ENCODE measurements around the gene NRL. TPM values are rescaled to one million over a fixed set of nuclear protein-coding genes. Genes with fewer than 3 reads are reported as not detected.
A peak's percentile ranks its signal among the peaks of the same experiment; 100 is the strongest.

The NRL gene
- total RNA-seq, 1 donor: 1.8 TPM

DNA sequence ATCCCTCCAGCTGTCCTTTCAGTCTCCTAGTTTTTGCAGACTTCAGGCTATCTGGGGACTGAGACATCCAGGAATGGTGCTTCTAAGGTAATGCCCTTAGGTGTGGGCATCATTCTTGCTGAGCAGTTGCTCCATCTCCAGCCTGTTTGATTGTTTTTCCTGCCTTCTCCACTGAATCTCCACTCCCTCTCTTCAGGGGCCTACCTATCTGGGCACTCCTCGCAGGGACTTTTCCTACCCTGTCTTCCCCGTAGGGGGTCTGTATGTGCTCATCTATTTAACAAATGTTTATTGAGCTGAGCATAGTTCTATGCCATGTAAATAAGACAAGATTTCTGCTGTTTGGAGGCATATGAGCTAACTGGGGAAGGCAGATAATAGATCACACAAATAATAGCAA is 18.2 kb upstream of the NRL start:
- no peaks in the 10 kb centered on the region for H3K27me3 ChIP-seq (ENCODE audit: insufficient read depth, low read length)
- H3K4me2 ChIP-seq (ENCODE audit: insufficient read depth, low read length): no peak overlapping the region
- TF ChIP-seq, protein P1, sequence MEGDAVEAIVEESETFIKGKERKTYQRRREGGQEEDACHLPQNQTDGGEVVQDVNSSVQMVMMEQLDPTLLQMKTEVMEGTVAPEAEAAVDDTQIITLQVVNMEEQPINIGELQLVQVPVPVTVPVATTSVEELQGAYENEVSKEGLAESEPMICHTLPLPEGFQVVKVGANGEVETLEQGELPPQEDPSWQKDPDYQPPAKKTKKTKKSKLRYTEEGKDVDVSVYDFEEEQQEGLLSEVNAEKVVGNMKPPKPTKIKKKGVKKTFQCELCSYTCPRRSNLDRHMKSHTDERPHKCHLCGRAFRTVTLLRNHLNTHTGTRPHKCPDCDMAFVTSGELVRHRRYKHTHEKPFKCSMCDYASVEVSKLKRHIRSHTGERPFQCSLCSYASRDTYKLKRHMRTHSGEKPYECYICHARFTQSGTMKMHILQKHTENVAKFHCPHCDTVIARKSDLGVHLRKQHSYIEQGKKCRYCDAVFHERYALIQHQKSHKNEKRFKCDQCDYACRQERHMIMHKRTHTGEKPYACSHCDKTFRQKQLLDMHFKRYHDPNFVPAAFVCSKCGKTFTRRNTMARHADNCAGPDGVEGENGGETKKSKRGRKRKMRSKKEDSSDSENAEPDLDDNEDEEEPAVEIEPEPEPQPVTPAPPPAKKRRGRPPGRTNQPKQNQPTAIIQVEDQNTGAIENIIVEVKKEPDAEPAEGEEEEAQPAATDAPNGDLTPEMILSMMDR (IDR thresholded peaks at IDR 0.05; ENCODE audit: extremely low read depth, low read depth, low read length): no peak
- no peaks in the 10 kb centered on the region for H3K9me3 ChIP-seq (ENCODE audit: low read depth, low read length)
- H3K4me1 ChIP-seq (ENCODE audit: insufficient read depth, low read length): peaks cover 12% of the 10 kb centered on the region
- DNase-seq (ENCODE audit: insufficient read length, low spot score, missing footprints): peak; percentile 69
- H3K36me3 ChIP-seq (ENCODE audit: insufficient read depth, low read length): peaks cover 9% of the 10 kb centered on the region
- peaks cover 3% of the 10 kb centered on the region for H4K20me1 ChIP-seq (ENCODE audit: insufficient read depth, low read length)
- peaks cover 20% of the 10 kb centered on the region for H3K79me2 ChIP-seq (ENCODE audit: insufficient read depth, low read length)
- no peak overlapping the region for H2AFZ ChIP-seq (ENCODE audit: low read length)
- H3K27ac ChIP-seq (ENCODE audit: low read depth, low read length): no peak overlapping the region
- H3K4me3 ChIP-seq (ENCODE audit: insufficient read depth, low read length): no peak overlapping the region

DNA sequence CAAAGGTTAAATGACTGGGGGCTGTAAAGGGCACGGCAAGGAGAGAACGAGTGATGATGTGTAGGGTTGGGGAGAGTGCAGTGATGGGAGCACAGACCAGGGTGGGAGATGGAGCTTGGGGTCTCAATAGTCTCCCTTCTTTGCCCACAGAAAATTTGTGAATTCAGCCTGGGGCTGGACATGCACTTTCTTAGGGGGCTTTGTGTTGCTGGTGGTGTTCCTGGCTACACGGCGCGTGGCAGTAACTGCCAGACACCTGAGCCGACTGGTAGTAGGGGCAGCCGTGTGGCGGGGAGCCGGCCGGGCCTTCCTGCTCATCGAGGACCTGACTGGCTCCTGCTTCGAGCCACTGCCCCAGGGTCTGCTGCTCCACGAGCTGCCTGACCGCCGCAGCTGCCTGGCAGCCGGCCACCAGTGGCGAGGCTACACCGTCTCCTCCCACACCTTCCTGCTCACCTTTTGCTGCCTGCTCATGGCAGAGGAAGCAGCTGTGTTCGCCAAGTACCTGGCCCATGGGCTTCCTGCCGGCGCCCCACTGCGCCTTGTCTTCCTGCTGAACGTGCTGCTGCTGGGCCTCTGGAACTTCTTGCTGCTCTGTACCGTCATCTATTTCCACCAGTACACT is 17.4 kb upstream of the NRL start:
- no peak overlapping the region for H3K27ac ChIP-seq (ENCODE audit: low read depth, low read length)
- no peak overlapping the region for H3K4me2 ChIP-seq (ENCODE audit: insufficient read depth, low read length)
- H3K27me3 ChIP-seq (ENCODE audit: insufficient read depth, low read length): no peaks in the 10 kb centered on the region
- H3K79me2 ChIP-seq (ENCODE audit: insufficient read depth, low read length): peaks cover 12% of the 10 kb centered on the region
- peaks cover 3% of the 10 kb centered on the region for H4K20me1 ChIP-seq (ENCODE audit: insufficient read depth, low read length)
- H3K9me3 ChIP-seq (ENCODE audit: low read depth, low read length): no peaks in the 10 kb centered on the region
- no peak overlapping the region for H2AFZ ChIP-seq (ENCODE audit: low read length)
- peaks cover under 1% of the 10 kb centered on the region for H3K36me3 ChIP-seq (ENCODE audit: insufficient read depth, low read length)
- no peak for DNase-seq (ENCODE audit: insufficient read length, low spot score, missing footprints)
- H3K4me3 ChIP-seq (ENCODE audit: insufficient read depth, low read length): no peak overlapping the region
- TF ChIP-seq, protein P1 (IDR thresholded peaks at IDR 0.05; ENCODE audit: extremely low read depth, low read depth, low read length): no peak
- peaks cover 11% of the 10 kb centered on the region for H3K4me1 ChIP-seq (ENCODE audit: insufficient read depth, low read length)

DNA sequence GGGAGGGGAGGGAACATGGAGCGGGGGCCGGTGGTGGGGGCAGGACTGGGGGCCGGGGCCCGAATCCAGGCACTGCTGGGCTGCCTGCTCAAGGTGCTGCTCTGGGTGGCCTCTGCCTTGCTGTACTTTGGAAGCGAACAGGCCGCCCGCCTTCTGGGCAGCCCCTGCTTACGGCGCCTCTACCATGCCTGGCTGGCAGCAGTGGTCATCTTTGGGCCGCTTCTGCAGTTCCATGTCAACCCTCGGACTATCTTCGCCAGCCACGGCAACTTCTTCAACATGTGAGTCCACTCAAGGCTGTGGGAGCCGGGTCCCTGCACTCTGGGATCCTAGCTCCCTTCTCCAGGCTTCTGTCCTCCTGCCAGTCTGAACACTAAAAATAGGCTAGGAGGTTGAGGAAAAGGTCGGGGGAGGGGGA is 16.8 kb upstream of the NRL start:
- Histone ChIP-seq H3K36me3 (ENCODE audit: insufficient read depth, low read length) (no peaks in the 10 kb centered on the region), H3K4me2 (ENCODE audit: insufficient read depth, low read length) (no peak overlapping the region), H3K79me2 (ENCODE audit: insufficient read depth, low read length) (peaks cover 6% of the 10 kb centered on the region), H3K4me3 (ENCODE audit: insufficient read depth, low read length) (no peak overlapping the region), H3K4me1 (ENCODE audit: insufficient read depth, low read length) (peaks cover 5% of the 10 kb centered on the region), H4K20me1 (ENCODE audit: insufficient read depth, low read length) (no peaks in the 10 kb centered on the region), H3K27ac (ENCODE audit: low read depth, low read length) (no peak overlapping the region), H2AFZ (ENCODE audit: low read length) (no peak overlapping the region), H3K9me3 (ENCODE audit: low read depth, low read length) (no peaks in the 10 kb centered on the region), H3K27me3 (ENCODE audit: insufficient read depth, low read length) (no peaks in the 10 kb centered on the region)
- peak; percentile 56 for DNase-seq (ENCODE audit: insufficient read length, low spot score, missing footprints)
- TF ChIP-seq, protein P1 (IDR thresholded peaks at IDR 0.05; ENCODE audit: extremely low read depth, low read depth, low read length): no peak

DNA sequence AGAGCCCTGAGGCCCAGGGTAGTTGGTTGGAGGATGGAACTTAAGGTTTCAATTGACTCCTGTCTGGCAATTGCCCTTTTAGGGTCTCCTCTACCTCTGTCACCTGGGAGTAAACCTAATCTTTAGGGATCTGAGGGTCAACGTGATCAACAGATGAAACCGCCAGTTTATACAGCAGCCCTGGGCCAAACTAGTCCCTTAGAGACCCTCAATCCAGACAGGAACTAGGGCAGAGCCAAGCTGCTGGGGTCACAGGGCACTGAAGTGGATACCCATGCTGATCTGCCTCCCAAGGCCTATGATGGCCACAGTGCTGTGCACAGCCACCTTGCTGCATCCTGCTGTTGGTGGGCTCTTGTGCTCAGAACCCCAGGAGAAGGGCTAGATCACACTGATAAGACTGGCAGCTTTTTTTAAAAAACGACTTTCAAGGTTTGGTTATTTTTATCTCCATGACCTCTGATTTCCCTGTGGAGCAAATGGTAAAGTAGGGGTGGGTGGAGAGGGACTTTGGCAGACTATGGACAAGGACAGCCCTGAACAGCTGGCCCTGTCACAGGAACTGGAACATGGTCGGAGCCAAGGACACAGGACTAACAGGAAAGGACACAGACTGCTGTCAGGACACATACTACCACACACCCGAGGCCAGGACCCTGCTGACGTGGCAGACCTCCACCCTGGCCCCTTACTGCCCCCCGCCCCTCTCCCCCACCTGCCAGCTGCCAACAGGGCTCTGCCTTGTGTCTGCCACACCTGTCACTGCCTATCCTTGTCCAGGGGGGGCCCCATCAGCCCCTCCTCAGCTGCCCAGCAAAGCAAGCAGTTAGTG is 16.2 kb upstream of the NRL start:
- no peak overlapping the region for H3K27ac ChIP-seq (ENCODE audit: low read depth, low read length)
- H3K79me2 ChIP-seq (ENCODE audit: insufficient read depth, low read length): no peaks in the 10 kb centered on the region
- H4K20me1 ChIP-seq (ENCODE audit: insufficient read depth, low read length): no peaks in the 10 kb centered on the region
- TF ChIP-seq, protein P1 (IDR thresholded peaks at IDR 0.05; ENCODE audit: extremely low read depth, low read depth, low read length): no peak
- H3K9me3 ChIP-seq (ENCODE audit: low read depth, low read length): no peaks in the 10 kb centered on the region
- H3K36me3 ChIP-seq (ENCODE audit: insufficient read depth, low read length): no peaks in the 10 kb centered on the region
- peaks cover 4% of the 10 kb centered on the region for H3K4me1 ChIP-seq (ENCODE audit: insufficient read depth, low read length)
- H3K4me3 ChIP-seq (ENCODE audit: insufficient read depth, low read length): no peak overlapping the region
- H3K27me3 ChIP-seq (ENCODE audit: insufficient read depth, low read length): no peaks in the 10 kb centered on the region
- H3K4me2 ChIP-seq (ENCODE audit: insufficient read depth, low read length): no peak overlapping the region
- DNase-seq (ENCODE audit: insufficient read length, low spot score, missing footprints): peak; percentile 54
- H2AFZ ChIP-seq (ENCODE audit: low read length): no peak overlapping the region
